ENCODE measurements around the gene NTSR1. TPM values are rescaled to one million over a fixed set of nuclear protein-coding genes. Genes with fewer than 3 reads are reported as not detected.

The NTSR1 gene
- total RNA-seq, 6 experiments from 2014 or later: 0.04 to 0.74 (median 0.09) TPM; not detected in 2

- TF ChIP-seq POLR2A (IDR thresholded peaks at IDR 0.05) (no peak), CTCF (IDR thresholded peaks at IDR 0.05) (no peak)
- H3K27me3 ChIP-seq: no peaks in the 10 kb centered on the region
- no peak overlapping the region for H3K4me3 ChIP-seq
- H3K36me3 ChIP-seq: peaks cover 13 to 56% (median 35%) of the 10 kb centered on the region in 4 donors
- peaks cover 2 to 22% (median 4%) of the 10 kb centered on the region in 4 donors for H3K4me1 ChIP-seq
- WGBS (ENCODE audit: insufficient coverage, low coverage, low lambda C conversion rate, missing lambda C conversion rate): 20% methylated on average over 1 of the region's 10 CpGs
- DNase-seq (no peak), ATAC-seq (no peak)
- H3K9me3 ChIP-seq: no peaks in the 10 kb centered on the region
- H3K27ac ChIP-seq: no peak overlapping the region
- intact Hi-C loops (cut with DNase I): no loop called here
Measured at GRCh38 chr20:62811720-62812119, 103.1 kb downstream of the NTSR1 start.

Other genes with a start within 250 kb of the NTSR1 start
- gene GATA5, start 232.8 kb upstream of the NTSR1 start, total RNA-seq: under 1 TPM; 0.12 to 0.56 (median 0.26) TPM
- gene SLCO4A1, start 66.3 kb upstream of the NTSR1 start, total RNA-seq: 1 to 10 TPM in 5 of 6 experiments, under 1 TPM in 1; 0.93 to 8.8 (median 4.3) TPM
- 1 to 10 TPM; 3.3 to 8.0 (median 5.3) TPM for gene MRGBP, start 87.6 kb downstream of the NTSR1 start, total RNA-seq
- 10 to 100 TPM; 40.7 to 48.1 (median 47.0) TPM for gene OGFR, start 96.0 kb downstream of the NTSR1 start, total RNA-seq
- 1 to 10 TPM; 1.5 to 7.6 (median 3.5) TPM for gene COL9A3, start 108.2 kb downstream of the NTSR1 start, total RNA-seq
- gene TCFL5, start 153.0 kb downstream of the NTSR1 start, total RNA-seq: 1 to 10 TPM; 2.9 to 5.1 (median 3.9) TPM
- 10 to 100 TPM; 18.3 to 28.1 (median 21.1) TPM for gene DIDO1, start 217.7 kb downstream of the NTSR1 start, total RNA-seq
- gene GID8, start 229.3 kb downstream of the NTSR1 start, total RNA-seq: 10 to 100 TPM; 12.6 to 18.9 (median 15.1) TPM
- gene SLC17A9, start 243.9 kb downstream of the NTSR1 start, total RNA-seq: 10 to 100 TPM; 29.8 to 99.4 (median 54.1) TPM

Data from right lobe of liver (tissue), 6 donors.